HG03060 (cell line): Measurements from ENCODE around the gene FSTL4.

Experiments used
- ATAC-seq: cut with Tn5 transposase; IDR thresholded peaks from one replicate; pipeline ENCODE4 v1.9.1; 2021; ENCODE audit warnings: low read depth, moderate number of reproducible peaks; ENCODE audit not compliant: unreplicated experiment

FSTL4 gene

GRCh38 chr5:133393776-133394476 is 218.4 kb downstream of the FSTL4 start:
- ATAC-seq = no peak

GRCh38 chr5:133392448-133392847 is 219.9 kb downstream of the FSTL4 start:
- no peak for ATAC-seq

DNA sequence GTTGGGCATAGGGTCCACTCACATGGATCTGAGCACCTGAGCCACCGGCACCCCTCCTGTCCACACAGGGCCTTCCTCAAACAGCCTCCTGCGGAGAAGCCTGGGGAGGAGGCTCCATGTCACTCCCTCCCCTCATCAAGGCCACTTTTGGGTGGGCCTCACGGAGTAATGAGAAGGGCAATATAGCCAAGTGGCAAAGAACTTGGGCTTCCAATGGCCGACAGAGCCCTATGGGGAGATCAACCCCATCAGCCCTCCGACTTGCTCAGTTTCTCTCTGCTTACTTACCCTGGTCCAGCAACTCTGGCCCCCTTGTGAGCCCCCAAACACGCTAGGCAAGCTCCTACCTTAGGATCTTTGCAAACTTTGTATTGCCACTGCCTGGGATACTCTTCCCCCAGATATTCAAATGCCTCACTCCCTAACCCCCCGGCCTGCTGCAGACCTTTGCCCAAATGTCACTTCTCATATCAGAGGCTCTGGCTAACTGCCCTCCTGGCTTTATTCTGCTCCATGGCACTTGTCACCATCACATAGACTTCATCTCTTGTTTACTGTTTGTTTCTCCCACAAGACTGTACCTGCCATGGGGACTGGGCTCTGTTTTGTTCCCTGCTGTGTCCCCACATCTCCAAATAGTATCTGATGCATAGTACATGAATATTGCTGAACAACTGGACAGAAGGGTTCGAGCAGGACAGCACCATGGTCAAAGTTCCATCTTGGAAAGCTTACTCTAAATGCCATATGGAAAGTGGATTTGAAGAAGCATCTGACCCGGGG is 220.8 kb downstream of the FSTL4 start:
- ATAC-seq = no peak

GRCh38 chr5:133390416-133391353 is 221.7 kb downstream of the FSTL4 start:
- no peak for ATAC-seq

DNA sequence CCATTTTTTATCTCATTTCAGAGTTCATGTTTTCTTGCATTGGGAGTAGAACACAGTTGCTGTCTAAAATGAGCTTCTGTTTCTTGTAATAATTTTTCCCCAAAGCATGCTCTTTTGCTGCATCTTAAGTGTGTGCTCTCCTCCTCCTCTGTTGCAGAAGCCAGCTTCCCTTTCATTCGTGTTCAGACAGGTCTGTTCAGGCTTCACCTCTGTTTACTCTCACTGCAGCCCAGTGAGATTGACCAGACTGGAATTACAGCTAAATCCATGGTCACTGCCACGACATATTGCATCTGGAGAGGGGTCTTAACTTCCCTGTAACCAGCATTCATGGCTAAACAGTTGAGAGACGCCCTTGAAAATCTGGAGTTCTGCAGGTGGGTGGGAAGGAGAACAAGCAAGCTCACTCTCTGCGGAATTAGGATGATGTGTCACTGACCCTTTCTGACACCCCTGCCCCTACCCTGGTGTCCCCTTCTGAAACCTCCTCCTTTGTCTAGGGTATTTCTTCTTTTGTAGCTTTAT is 223.2 kb downstream of the FSTL4 start:
- no peak for ATAC-seq

- no peak for ATAC-seq
Observed at GRCh38 chr5:133387621-133388020, 224.7 kb downstream of the FSTL4 start.

DNA sequence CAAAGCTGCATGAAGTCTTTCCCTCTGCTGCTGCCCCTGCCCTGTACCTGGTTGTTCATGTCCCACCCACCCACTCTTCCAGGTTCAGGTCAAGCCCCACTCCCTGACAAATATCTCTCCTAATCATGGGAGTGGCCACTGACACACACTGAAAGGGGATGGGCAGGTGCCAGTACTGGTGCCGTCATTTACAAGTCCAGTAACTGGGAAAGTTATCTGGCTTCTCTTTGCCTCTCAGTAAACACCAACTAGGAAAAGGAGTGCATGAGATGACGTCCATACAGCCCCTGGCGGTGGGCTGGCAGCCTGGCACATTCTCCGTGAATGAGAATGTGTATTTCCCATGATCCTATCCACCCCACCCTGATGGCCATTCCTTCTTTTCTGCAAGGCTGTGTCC is 225.2 kb downstream of the FSTL4 start:
- no peak for ATAC-seq

DNA sequence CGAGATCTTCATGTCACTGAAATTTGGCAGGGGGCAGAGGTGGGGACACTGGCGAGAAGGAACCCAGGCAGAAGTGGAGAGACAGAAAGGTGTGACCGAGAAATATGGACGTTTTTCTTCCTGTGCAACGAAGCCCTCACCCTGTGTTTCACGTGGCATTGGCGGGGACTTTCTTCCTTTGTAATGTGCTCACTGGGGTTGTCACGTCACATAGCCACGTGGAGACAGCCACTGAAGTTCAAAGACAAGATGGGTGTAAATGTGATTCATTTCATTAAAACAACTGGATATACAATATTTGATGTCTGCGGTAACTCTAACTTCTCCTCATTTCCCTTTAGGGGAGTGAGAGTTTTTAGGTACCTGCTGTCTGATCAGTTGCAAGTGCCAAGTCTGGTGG is 225.7 kb downstream of the FSTL4 start:
- no peak for ATAC-seq

DNA sequence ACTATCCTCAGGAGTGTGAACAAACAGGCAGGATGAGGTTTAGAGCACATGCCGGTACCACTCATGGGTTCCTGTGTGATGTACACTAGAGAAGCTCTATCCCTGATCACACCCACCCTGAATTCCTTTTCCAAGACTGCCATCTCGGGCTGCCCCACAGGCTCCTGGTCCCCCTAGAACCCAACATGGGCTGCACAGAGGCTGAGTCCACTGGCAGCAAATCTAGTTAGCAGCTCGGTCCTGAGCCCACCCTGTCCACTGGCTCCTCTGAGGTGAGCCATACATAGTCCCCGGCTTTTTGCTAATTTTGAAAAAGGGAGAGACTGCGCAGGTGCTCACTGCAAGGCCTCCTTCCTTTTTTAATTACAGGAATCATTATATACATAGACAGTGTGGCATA is 227.0 kb downstream of the FSTL4 start:
- ATAC-seq = no peak

DNA sequence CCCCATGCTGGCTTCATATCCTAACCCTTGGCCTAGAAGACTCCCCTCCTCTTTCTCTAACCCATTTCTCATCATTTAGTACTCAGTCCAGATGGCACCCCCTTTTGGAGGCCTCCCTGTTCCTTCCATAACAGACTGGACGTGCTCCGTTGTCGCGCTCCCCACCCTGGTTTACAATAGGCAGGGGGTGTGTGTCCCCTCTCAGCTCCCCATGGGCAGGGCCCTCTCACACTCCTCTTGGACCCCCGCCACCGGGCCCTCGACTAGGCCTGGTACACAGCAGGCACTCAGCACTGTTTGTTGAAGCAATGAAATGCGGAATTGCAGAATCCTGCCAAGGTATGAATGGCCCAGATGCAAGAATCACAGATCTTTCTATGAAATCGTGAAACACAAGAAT is 227.4 kb downstream of the FSTL4 start:
- no peak for ATAC-seq

- ATAC-seq = no peak
Observed at GRCh38 chr5:133384120-133384855, 228.1 kb downstream of the FSTL4 start.

- no peak for ATAC-seq
Observed at GRCh38 chr5:133383580-133383939, 228.8 kb downstream of the FSTL4 start.

- no peak for ATAC-seq
Observed at GRCh38 chr5:133382661-133383579, 229.4 kb downstream of the FSTL4 start.

- no peak for ATAC-seq
Observed at GRCh38 chr5:133381571-133382365, 230.6 kb downstream of the FSTL4 start.

- no peak for ATAC-seq
Observed at GRCh38 chr5:133381041-133381440, 231.3 kb downstream of the FSTL4 start.

DNA sequence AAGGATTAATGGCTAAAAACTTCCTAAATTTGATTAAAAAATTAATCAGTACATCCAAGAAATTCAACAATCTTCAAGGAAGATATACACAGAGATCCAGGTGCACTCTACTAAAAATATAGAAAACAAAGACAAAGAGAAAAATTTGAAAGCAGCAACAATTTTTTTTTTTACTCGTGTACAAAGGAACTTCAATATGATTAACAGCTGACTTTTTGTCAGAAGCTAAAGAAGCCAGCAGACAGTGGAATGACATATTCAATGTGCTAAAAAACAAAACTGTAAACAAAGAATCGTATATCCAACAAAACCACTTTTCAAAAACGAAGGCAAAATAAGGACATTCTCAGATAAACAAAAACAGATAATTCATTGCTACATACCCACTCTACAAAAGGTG is 234.6 kb downstream of the FSTL4 start:
- no peak for ATAC-seq

- no peak for ATAC-seq
Observed at GRCh38 chr5:133376986-133377385, 235.4 kb downstream of the FSTL4 start.

GRCh38 chr5:133373121-133373870 is 239.0 kb downstream of the FSTL4 start:
- ATAC-seq = no peak
